Measurements from ENCODE around the gene CENPP. TPM values are rescaled to one million over a fixed set of nuclear protein-coding genes. Genes with fewer than 3 reads are reported as not detected.

The CENPP gene
- total RNA-seq, 1 experiment from 2014 or later = 7.2 TPM

DNA sequence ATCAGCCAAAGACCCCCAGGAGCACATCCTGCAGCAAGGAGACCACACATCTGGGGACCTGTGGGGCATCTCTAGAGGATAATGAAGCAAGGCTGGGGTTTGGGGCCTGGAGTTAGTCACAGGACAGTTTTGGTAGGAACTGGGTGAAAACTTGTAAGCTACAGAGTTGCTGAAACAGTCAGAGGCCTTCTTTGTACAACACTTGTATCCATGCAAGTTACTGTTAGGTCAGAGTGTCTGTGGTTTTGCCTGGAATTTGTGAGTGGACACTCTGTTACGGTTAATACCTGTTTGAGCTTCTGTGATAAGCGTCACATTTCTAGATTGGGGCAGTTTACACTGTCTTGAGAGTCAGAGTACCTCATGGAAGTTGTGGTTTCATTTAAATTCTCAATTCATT lies 179.1 kb downstream of the CENPP start:
- no peaks in the 10 kb centered on the region for H3K27me3 Mint-ChIP-seq (ENCODE audit: unreplicated experiment)
- H3K9me3 Mint-ChIP-seq (ENCODE audit: low read depth, unreplicated experiment) = no peaks in the 10 kb centered on the region
- CTCF ChIA-PET = no interaction called here
- H3K4me1 Mint-ChIP-seq (ENCODE audit: low read depth, unreplicated experiment) = peaks cover 12% of the 10 kb centered on the region
- intact Hi-C loops (cut with micrococcal nuclease; ENCODE audit: unreplicated experiment) = no loop called here
- TF ChIP-seq, protein P1, sequence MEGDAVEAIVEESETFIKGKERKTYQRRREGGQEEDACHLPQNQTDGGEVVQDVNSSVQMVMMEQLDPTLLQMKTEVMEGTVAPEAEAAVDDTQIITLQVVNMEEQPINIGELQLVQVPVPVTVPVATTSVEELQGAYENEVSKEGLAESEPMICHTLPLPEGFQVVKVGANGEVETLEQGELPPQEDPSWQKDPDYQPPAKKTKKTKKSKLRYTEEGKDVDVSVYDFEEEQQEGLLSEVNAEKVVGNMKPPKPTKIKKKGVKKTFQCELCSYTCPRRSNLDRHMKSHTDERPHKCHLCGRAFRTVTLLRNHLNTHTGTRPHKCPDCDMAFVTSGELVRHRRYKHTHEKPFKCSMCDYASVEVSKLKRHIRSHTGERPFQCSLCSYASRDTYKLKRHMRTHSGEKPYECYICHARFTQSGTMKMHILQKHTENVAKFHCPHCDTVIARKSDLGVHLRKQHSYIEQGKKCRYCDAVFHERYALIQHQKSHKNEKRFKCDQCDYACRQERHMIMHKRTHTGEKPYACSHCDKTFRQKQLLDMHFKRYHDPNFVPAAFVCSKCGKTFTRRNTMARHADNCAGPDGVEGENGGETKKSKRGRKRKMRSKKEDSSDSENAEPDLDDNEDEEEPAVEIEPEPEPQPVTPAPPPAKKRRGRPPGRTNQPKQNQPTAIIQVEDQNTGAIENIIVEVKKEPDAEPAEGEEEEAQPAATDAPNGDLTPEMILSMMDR (IDR thresholded peaks at IDR 0.05; ENCODE audit: unreplicated experiment) = no peak
- H3K27ac Mint-ChIP-seq (ENCODE audit: unreplicated experiment) = no peak overlapping the region
- no peak overlapping the region for H3K4me3 Mint-ChIP-seq (ENCODE audit: low read depth, unreplicated experiment)
- no TSS peak for BruUV-seq (replicated peaks)
- DNase-seq = no peak
- H3K36me3 Mint-ChIP-seq (ENCODE audit: insufficient read depth, unreplicated experiment) = no peaks in the 10 kb centered on the region

- DNase-seq = no peak
- H3K9me3 Mint-ChIP-seq (ENCODE audit: low read depth, unreplicated experiment) = no peaks in the 10 kb centered on the region
- CTCF ChIA-PET = no interaction called here
- peak overlapping the region; percentile 41 for H3K27ac Mint-ChIP-seq (ENCODE audit: unreplicated experiment)
- no peaks in the 10 kb centered on the region for H3K27me3 Mint-ChIP-seq (ENCODE audit: unreplicated experiment)
- no peaks in the 10 kb centered on the region for H3K36me3 Mint-ChIP-seq (ENCODE audit: insufficient read depth, unreplicated experiment)
- H3K4me1 Mint-ChIP-seq (ENCODE audit: low read depth, unreplicated experiment) = peaks cover 12% of the 10 kb centered on the region
- no TSS peak for BruUV-seq (replicated peaks)
- TF ChIP-seq, protein P1 (IDR thresholded peaks at IDR 0.05; ENCODE audit: unreplicated experiment) = no peak
- H3K4me3 Mint-ChIP-seq (ENCODE audit: low read depth, unreplicated experiment) = no peak overlapping the region
- intact Hi-C loops (cut with micrococcal nuclease; ENCODE audit: unreplicated experiment) = no loop called here
These were observed 180.6 kb downstream of the CENPP start for GRCh38 chr9:92506184-92506857.

DNA sequence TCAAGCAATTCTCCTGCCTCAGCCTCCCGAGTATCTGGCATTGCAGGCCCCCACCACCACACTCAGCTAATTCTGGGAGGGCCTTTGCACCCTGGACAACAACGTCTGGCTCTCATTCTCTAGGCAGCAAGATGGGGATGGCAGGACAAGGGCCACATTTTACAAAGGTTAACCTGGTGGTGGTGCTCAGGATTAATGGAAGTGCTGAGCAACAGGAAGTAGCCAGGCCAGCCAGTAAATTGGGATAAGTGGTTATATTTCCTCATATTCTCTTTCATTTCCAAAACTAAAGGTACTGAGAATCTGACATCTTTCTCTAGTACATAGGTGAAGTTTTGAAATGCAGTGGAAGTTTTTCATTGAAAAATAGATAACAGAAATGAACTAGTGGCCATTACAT lies 181.3 kb downstream of the CENPP start:
- no peaks in the 10 kb centered on the region for H3K9me3 Mint-ChIP-seq (ENCODE audit: low read depth, unreplicated experiment)
- peaks cover 12% of the 10 kb centered on the region for H3K4me1 Mint-ChIP-seq (ENCODE audit: low read depth, unreplicated experiment)
- no peak for DNase-seq
- H3K36me3 Mint-ChIP-seq (ENCODE audit: insufficient read depth, unreplicated experiment) = no peaks in the 10 kb centered on the region
- no peak overlapping the region for H3K27ac Mint-ChIP-seq (ENCODE audit: unreplicated experiment)
- CTCF ChIA-PET = no interaction called here
- TF ChIP-seq, protein P1 (IDR thresholded peaks at IDR 0.05; ENCODE audit: unreplicated experiment) = no peak
- H3K27me3 Mint-ChIP-seq (ENCODE audit: unreplicated experiment) = no peaks in the 10 kb centered on the region
- BruUV-seq (replicated peaks) = no TSS peak
- intact Hi-C loops (cut with micrococcal nuclease; ENCODE audit: unreplicated experiment) = no loop called here
- H3K4me3 Mint-ChIP-seq (ENCODE audit: low read depth, unreplicated experiment) = no peak overlapping the region

DNA sequence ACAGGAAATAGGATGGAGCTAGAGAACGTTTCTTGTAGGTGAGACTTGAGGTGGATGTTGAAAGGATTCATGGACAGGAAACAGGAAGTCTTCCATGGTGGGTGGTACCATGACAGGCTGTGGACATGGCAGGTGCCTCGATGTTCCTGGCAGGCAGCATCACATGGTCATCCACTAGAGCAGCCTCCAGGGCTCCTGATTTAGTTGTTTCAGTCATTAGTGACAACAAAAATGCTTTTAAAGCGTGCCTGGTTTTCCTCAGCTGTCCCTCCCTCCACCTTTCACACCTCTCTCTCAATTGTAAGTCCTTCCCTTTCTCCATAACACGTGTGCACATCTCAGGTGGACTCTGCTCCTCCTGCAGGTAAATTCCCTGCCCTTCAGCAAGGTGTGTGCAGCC lies 181.7 kb downstream of the CENPP start:
- TF ChIP-seq, protein P1 (IDR thresholded peaks at IDR 0.05; ENCODE audit: unreplicated experiment) = no peak
- intact Hi-C loops (cut with micrococcal nuclease; ENCODE audit: unreplicated experiment) = no loop called here
- Mint-ChIP-seq H3K27ac (ENCODE audit: unreplicated experiment) (no peak overlapping the region), H3K27me3 (ENCODE audit: unreplicated experiment) (no peaks in the 10 kb centered on the region), H3K36me3 (ENCODE audit: insufficient read depth, unreplicated experiment) (no peaks in the 10 kb centered on the region), H3K4me1 (ENCODE audit: low read depth, unreplicated experiment) (peaks cover 15% of the 10 kb centered on the region), H3K4me3 (ENCODE audit: low read depth, unreplicated experiment) (no peak overlapping the region), H3K9me3 (ENCODE audit: low read depth, unreplicated experiment) (no peaks in the 10 kb centered on the region)
- no TSS peak for BruUV-seq (replicated peaks)
- CTCF ChIA-PET = no interaction called here
- DNase-seq = no peak
